ENCODE measurements around the gene ILDR2. TPM values are rescaled to one million over a fixed set of nuclear protein-coding genes. Genes with fewer than 3 reads are reported as not detected.

ILDR2 gene
- total RNA-seq, 4 donors from 2014 or later, result 1.1 to 5.4 (median 1.7) TPM

DNA sequence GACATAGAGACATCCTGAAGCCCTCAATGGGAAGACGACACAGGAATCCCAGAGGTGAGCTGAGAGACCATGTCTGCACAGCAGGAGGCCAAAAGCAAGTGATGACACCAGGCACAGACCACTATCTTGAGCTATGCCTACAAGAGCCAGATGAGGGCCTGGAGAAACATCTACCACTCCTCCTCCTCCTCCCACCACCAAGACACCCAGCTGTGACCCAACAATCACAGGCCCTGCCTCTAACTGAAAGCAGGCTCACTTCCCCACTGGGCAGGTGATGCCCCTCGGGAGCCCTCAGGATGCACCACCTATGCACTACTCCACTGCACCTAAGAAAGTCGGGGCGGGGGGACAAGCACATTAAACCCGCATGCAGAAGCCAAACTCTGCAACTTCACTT lies 115.7 kb downstream of the ILDR2 start:
- no peaks in the 10 kb centered on the region for H3K4me1 ChIP-seq
- TF ChIP-seq EP300 (IDR thresholded peaks at IDR 0.05; ENCODE audit: low read depth) (no peak), POLR2AphosphoS5 (IDR thresholded peaks at IDR 0.05) (no peak), POLR2A (IDR thresholded peaks at IDR 0.05) (no peak)
- TF ChIP-seq, protein P1, sequence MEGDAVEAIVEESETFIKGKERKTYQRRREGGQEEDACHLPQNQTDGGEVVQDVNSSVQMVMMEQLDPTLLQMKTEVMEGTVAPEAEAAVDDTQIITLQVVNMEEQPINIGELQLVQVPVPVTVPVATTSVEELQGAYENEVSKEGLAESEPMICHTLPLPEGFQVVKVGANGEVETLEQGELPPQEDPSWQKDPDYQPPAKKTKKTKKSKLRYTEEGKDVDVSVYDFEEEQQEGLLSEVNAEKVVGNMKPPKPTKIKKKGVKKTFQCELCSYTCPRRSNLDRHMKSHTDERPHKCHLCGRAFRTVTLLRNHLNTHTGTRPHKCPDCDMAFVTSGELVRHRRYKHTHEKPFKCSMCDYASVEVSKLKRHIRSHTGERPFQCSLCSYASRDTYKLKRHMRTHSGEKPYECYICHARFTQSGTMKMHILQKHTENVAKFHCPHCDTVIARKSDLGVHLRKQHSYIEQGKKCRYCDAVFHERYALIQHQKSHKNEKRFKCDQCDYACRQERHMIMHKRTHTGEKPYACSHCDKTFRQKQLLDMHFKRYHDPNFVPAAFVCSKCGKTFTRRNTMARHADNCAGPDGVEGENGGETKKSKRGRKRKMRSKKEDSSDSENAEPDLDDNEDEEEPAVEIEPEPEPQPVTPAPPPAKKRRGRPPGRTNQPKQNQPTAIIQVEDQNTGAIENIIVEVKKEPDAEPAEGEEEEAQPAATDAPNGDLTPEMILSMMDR (IDR thresholded peaks at IDR 0.05), result no peak
- peaks cover 0 to 70% (median 23%) of the 10 kb centered on the region in 4 donors for H3K36me3 ChIP-seq
- no peak for DNase-seq
- in situ Hi-C loops (cut with MboI; ENCODE audit: low pct_ligation_motif_present in 1 of 4, low pct_unique_long_range_greater_than_20kb in 1 of 4, low sequenced_read_pairs in 3 of 4) (no loop called here), intact Hi-C loops (cut with DNase I; ENCODE audit: low total_unique reads) (no loop called here)
- no peaks in the 10 kb centered on the region for H3K9me3 ChIP-seq
- H3K4me3 ChIP-seq, result no peak overlapping the region
- H3K27me3 ChIP-seq, result no peaks in the 10 kb centered on the region
- H3K27ac ChIP-seq, result no peak overlapping the region
- WGBS, 2 donors (ENCODE audit: low coverage in 1 of 2), result 64 to 81% methylated on average over 3 to 5 of the region's 5 CpGs

DNA sequence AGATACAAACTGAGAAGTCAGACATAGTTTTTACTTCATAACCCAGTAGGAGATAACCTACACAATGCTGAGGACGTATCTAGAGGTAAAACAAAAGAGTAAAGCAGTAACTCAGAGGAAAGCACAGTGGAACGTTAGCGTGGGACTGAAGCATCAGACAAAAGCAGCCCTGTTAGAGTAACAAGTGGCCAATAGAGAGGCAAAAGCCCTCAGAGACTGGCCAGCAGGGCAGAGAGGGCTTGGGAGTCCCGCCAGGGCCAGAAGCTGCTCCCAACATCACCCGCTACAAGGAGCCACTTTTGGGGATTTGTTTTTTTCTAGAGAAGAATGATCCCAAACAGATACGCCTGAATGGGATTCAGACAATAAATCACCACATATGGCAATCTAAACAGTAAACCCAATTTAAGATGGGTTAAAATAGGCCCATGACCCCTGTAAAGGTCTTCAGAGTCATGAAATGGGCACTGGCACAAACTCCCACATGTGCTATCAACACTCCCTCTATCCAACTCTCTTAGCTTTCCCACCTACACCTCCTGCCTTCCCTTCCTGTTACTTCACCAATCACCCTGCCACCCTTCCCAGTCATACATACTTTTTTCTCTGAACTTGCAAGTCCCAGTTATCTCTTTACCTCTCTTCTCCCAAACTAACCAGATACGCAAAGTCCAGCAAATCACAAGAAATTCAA lies 116.5 kb downstream of the ILDR2 start:
- in situ Hi-C loops (cut with MboI; ENCODE audit: low pct_ligation_motif_present in 1 of 4, low pct_unique_long_range_greater_than_20kb in 1 of 4, low sequenced_read_pairs in 3 of 4), result no loop called here
- TF ChIP-seq, protein P1 (IDR thresholded peaks at IDR 0.05), result no peak
- no peak for TF ChIP-seq POLR2AphosphoS5 (IDR thresholded peaks at IDR 0.05)
- no peak for TF ChIP-seq EP300 (IDR thresholded peaks at IDR 0.05; ENCODE audit: low read depth)
- no peak for TF ChIP-seq POLR2A (IDR thresholded peaks at IDR 0.05)

More for the DNA sequence above, 116.5 kb downstream of the ILDR2 start:
- H3K27me3 ChIP-seq, result no peaks in the 10 kb centered on the region
- H3K4me1 ChIP-seq, result no peaks in the 10 kb centered on the region
- WGBS, 2 donors (ENCODE audit: low coverage in 1 of 2), result 65 to 78% methylated on average over 4 to 7 of the region's 7 CpGs
- intact Hi-C loops (cut with DNase I; ENCODE audit: low total_unique reads), result no loop called here
- peaks cover 0 to 62% (median 20%) of the 10 kb centered on the region in 4 donors for H3K36me3 ChIP-seq
- no peak for DNase-seq
- no peak overlapping the region for H3K27ac ChIP-seq
- H3K4me3 ChIP-seq, result no peak overlapping the region
- no peaks in the 10 kb centered on the region for H3K9me3 ChIP-seq

Small RNA genes within 50 kb of the gene (small RNA-seq; reads per million reads assigned to genes)
- 8.8 to 43.1 (median 19.0) reads per million in 4 donors for gene RNA5SP65

Other genes with a start within 250 kb of the ILDR2 start
- 10 to 100 TPM; 16.8 to 29.9 (median 24.9) TPM for gene POGK, start 136.1 kb downstream of the ILDR2 start, total RNA-seq
- 10 to 100 TPM in 3 of 4 donors, 1 to 10 TPM in 1; 1.5 to 21.7 (median 12.0) TPM for gene TADA1, start 99.3 kb downstream of the ILDR2 start, total RNA-seq
- not detected for gene MAEL, start 13.7 kb upstream of the ILDR2 start, total RNA-seq
- gene GPA33, start 114.8 kb upstream of the ILDR2 start, total RNA-seq, result 100 to 1,000 TPM in 3 of 4 donors, 10 to 100 TPM in 1; 87.4 to 568 (median 509) TPM
- under 1 TPM in 2 of 4 donors, not detected in 2; 0.16 to 0.41 TPM for gene STYXL2, start 118.5 kb upstream of the ILDR2 start, total RNA-seq
- gene POU2F1, start 245.3 kb upstream of the ILDR2 start, total RNA-seq, result 10 to 100 TPM in 3 of 4 donors, 1 to 10 TPM in 1; 6.6 to 31.8 (median 19.0) TPM

Measured in transverse colon (tissue), 4 donors.